K562 (cell line): ENCODE data around the gene RPP25. TPM values are rescaled to one million over a fixed set of nuclear protein-coding genes. Genes with fewer than 3 reads are reported as not detected.

Source experiments
- DMBX1 ChIP-seq: fragments of 250-450 bp; sonication (Bioruptor Pico); IDR thresholded peaks from 2 replicates; pipeline ENCODE4 v1.8.0; 2022; ENCODE audit warnings: inconsistent platforms, mild to moderate bottlenecking, moderate library complexity, borderline replicate concordance
- PCBP1 ChIP-seq: fragments of 200-400 bp; formaldehyde crosslinking; IDR thresholded peaks from 2 replicates; pipeline ENCODE4 v1.6.1; 2018; ENCODE audit warnings: mild to moderate bottlenecking, low read depth, low read length; ENCODE audit not compliant: poor library complexity, severe bottlenecking
- SIX5 ChIP-seq, 2 experiments: IDR thresholded peaks; 2 replicates each; pipeline ENCODE4 v1.6.1; 2011; ENCODE audit warnings: low read length in 2 of 2, borderline replicate concordance in 1 of 2, low read depth in 1 of 2, mild to moderate bottlenecking in 1 of 2, moderate library complexity in 1 of 2; ENCODE audit not compliant: insufficient read depth in 1 of 2
- TARDBP ChIP-seq: fragments of 450-650 bp; IDR thresholded peaks from 2 replicates; pipeline ENCODE4 v1.6.1; 2016
- TEAD1 ChIP-seq, 2 experiments: fragments of 450-650 bp in 1 of 2; sonication (generic) in 1 of 2; formaldehyde crosslinking; IDR thresholded peaks; 2 replicates each; pipeline versions ENCODE4 v1.4.0 to v1.8.0; 2020 to 2022; ENCODE audit warnings: mild to moderate bottlenecking in 2 of 2, missing genetic modification reagents in 1 of 2
- ZBTB26 ChIP-seq: fragments of 450-650 bp; formaldehyde crosslinking; IDR thresholded peaks from 2 replicates; pipeline ENCODE4 v1.4.0; 2022; ENCODE audit warnings: missing genetic modification characterization
- ZNF41 ChIP-seq: fragments of 250-450 bp; sonication (Bioruptor Pico); conservative IDR thresholded peaks from 2 replicates; pipeline ENCODE4 v1.4.0; 2020; ENCODE audit warnings: mild to moderate bottlenecking
- ZNF445 ChIP-seq: fragments of 250-450 bp; sonication (Bioruptor Pico); IDR thresholded peaks from 2 replicates; pipeline ENCODE4 v1.4.0; 2020; ENCODE audit warnings: low read depth, mild to moderate bottlenecking, moderate library complexity
- polyA plus RNA-seq, 8 experiments: library from polyadenylated mRNA; depleted of rRNA in 4 of 8; stranded (reverse) in 5 of 8; unstranded in 3 of 8; fragments of >200 nt; fragmentation: Nextera tagmentation in 2 of 8; fragmentation: Illumina TruSeq in 1 of 8; extraction: Ambion mirVana in 2 of 8; extraction: Trizol in 1 of 8; gene quantifications; 2 replicates each; pipeline versions ENCODE4 v1.2.1 to v1.2.3, GENCODE V29; 2011 to 2014; ENCODE audit warnings: inconsistent platforms in 1 of 8, missing spikeins in 1 of 8
- total RNA-seq, 7 experiments: library from RNA; depleted of rRNA in 6 of 7; stranded (reverse); fragments of >200 nt in 6 of 7; fragmentation: Illumina TruSeq in 2 of 7; extraction: Trizol in 2 of 7; gene quantifications; 2 replicates each; pipeline versions ENCODE4 v1.2.1 to v1.2.3, GENCODE V29; 2011 to 2021; ENCODE audit warnings: low replicate concordance in 1 of 7
- TF ChIP-seq, protein P1 (sequence below), 2 experiments: fragments of 450-650 bp in 1 of 2; sonication (generic) in 1 of 2; formaldehyde crosslinking in 1 of 2; IDR thresholded peaks; 2 replicates each; pipeline versions ENCODE4 v1.7.1 to v1.9.0; 2016 to 2022; ENCODE audit warnings: inconsistent platforms in 1 of 2, mild to moderate bottlenecking in 1 of 2, missing genetic modification reagents in 1 of 2
- TF ChIP-seq, protein P2 (sequence below): sonication (generic); formaldehyde crosslinking; IDR thresholded peaks from 2 replicates; pipeline ENCODE4 v1.8.1; 2023; ENCODE audit warnings: missing genetic modification reagents, mild to moderate bottlenecking, borderline replicate concordance

Gene RPP25
- total and polyA plus RNA-seq, 9 of the 15 experiments (the other 6 are each of a cell fraction or from before 2014, with no cell fraction given) = 1.1 to 12.3 (median 5.6) TPM

DNA sequence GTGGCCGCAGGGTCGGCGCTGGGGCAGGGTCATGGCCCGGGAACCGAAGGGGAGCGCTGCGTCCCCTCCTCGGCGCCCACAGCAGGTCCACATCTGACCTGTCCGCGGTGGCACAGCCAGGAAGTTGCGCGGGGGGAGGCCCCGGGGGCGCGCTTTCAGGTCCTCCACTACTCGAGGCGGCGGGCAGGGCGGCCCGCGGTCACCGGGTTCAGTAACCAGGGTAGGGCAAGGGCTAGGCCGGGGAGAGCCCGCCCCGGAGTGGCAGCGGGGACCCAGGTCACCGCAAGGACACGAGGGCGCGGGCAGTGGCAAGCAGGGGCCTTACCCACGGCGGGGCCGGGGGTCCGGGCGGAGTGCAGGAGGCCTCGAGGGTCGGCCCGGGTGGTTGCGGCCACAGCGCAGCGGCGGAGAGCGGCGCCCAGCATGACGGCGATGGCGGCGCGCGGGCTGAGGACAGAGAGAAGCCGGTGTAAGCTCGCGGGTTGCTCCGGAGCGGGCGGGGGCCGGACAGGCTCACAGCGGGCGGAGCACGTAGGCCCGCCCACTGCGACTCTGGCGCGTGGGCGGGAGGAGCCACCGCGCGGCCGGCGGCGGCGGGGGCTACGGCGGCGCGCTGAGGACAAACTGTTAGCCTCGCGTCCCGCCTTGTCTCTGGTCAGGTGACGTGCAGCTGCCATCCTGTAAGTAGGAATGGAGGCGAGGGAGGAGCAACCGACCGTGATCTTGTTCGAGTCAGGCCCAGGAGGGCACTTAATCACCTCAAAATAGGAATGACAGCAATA is 18.8 kb downstream of the RPP25 start, which contains the start of gene COX5A (continued):
- TF ChIP-seq, protein P1, sequence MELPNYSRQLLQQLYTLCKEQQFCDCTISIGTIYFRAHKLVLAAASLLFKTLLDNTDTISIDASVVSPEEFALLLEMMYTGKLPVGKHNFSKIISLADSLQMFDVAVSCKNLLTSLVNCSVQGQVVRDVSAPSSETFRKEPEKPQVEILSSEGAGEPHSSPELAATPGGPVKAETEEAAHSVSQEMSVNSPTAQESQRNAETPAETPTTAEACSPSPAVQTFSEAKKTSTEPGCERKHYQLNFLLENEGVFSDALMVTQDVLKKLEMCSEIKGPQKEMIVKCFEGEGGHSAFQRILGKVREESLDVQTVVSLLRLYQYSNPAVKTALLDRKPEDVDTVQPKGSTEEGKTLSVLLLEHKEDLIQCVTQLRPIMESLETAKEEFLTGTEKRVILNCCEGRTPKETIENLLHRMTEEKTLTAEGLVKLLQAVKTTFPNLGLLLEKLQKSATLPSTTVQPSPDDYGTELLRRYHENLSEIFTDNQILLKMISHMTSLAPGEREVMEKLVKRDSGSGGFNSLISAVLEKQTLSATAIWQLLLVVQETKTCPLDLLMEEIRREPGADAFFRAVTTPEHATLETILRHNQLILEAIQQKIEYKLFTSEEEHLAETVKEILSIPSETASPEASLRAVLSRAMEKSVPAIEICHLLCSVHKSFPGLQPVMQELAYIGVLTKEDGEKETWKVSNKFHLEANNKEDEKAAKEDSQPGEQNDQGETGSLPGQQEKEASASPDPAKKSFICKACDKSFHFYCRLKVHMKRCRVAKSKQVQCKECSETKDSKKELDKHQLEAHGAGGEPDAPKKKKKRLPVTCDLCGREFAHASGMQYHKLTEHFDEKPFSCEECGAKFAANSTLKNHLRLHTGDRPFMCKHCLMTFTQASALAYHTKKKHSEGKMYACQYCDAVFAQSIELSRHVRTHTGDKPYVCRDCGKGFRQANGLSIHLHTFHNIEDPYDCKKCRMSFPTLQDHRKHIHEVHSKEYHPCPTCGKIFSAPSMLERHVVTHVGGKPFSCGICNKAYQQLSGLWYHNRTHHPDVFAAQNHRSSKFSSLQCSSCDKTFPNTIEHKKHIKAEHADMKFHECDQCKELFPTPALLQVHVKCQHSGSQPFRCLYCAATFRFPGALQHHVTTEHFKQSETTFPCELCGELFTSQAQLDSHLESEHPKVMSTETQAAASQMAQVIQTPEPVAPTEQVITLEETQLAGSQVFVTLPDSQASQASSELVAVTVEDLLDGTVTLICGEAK (IDR thresholded peaks at IDR 0.05) = no peak; the same call in 1 of the 2 replicates
- TF ChIP-seq, protein P1 (CRISPR knock-in tag; IDR thresholded peaks at IDR 0.05) = no peak
- TF ChIP-seq PCBP1 = peak; percentile 98
- no peak for TF ChIP-seq SIX5 (IDR thresholded peaks at IDR 0.05; ENCODE audit: borderline replicate concordance in 1 of 2, insufficient read depth in 1 of 2, low read depth in 1 of 2, low read length in 2 of 2)
- TF ChIP-seq, protein P2, sequence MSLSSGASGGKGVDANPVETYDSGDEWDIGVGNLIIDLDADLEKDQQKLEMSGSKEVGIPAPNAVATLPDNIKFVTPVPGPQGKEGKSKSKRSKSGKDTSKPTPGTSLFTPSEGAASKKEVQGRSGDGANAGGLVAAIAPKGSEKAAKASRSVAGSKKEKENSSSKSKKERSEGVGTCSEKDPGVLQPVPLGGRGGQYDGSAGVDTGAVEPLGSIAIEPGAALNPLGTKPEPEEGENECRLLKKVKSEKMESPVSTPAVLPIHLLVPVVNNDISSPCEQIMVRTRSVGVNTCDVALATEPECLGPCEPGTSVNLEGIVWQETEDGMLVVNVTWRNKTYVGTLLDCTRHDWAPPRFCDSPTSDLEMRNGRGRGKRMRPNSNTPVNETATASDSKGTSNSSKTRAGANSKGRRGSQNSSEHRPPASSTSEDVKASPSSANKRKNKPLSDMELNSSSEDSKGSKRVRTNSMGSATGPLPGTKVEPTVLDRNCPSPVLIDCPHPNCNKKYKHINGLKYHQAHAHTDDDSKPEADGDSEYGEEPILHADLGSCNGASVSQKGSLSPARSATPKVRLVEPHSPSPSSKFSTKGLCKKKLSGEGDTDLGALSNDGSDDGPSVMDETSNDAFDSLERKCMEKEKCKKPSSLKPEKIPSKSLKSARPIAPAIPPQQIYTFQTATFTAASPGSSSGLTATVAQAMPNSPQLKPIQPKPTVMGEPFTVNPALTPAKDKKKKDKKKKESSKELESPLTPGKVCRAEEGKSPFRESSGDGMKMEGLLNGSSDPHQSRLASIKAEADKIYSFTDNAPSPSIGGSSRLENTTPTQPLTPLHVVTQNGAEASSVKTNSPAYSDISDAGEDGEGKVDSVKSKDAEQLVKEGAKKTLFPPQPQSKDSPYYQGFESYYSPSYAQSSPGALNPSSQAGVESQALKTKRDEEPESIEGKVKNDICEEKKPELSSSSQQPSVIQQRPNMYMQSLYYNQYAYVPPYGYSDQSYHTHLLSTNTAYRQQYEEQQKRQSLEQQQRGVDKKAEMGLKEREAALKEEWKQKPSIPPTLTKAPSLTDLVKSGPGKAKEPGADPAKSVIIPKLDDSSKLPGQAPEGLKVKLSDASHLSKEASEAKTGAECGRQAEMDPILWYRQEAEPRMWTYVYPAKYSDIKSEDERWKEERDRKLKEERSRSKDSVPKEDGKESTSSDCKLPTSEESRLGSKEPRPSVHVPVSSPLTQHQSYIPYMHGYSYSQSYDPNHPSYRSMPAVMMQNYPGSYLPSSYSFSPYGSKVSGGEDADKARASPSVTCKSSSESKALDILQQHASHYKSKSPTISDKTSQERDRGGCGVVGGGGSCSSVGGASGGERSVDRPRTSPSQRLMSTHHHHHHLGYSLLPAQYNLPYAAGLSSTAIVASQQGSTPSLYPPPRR (CRISPR knock-in tag) = peak; percentile 61; the same call in 1 of the 2 replicates
- peak in 1 of 2 experiments; percentile 62; a peak in 2 of 4 replicates for TF ChIP-seq TEAD1 (CRISPR knock-in tag; IDR thresholded peaks at IDR 0.05)
- TF ChIP-seq DMBX1 (CRISPR knock-in tag) = 0 out of 2 replicates have a peak, but pooled peaks have one; percentile 15
- TF ChIP-seq ZBTB26 (CRISPR knock-in tag) = no peak
- TF ChIP-seq ZNF445 (CRISPR knock-in tag) = no peak
- no peak for TF ChIP-seq ZNF41
- peak; percentile 73; the same call in 1 of the 2 replicates for TF ChIP-seq TARDBP
